Measurements from ENCODE around the gene HSF5.

HSF5 gene

GRCh38 chr17:58487589-58488427 lies at the start of gene HSF5:
Gene HSF5, minus strand, starts transcription at chr17:58488408. Its CDS starts 134 bp downstream, at chr17:58488274.
- peak; percentile 78 for DNase-seq

GRCh38 chr17:58537266-58537665 lies 49.1 kb upstream of the HSF5 start:
- no peak for DNase-seq

- DNase-seq: no peak
These were observed 48.3 kb upstream of the HSF5 start for GRCh38 chr17:58536542-58536941.

- no peak for DNase-seq
These were observed 47.2 kb upstream of the HSF5 start for GRCh38 chr17:58535431-58535830.

GRCh38 chr17:58534901-58535421 lies 46.8 kb upstream of the HSF5 start:
- no peak for DNase-seq

- no peak for DNase-seq
These were observed 46.1 kb upstream of the HSF5 start for GRCh38 chr17:58534331-58534730.

- no peak for DNase-seq
These were observed 45.5 kb upstream of the HSF5 start for GRCh38 chr17:58533616-58534188.

- DNase-seq: no peak
These were observed 44.3 kb upstream of the HSF5 start for GRCh38 chr17:58532555-58532951.

- DNase-seq: peak; percentile 73
These were observed 43.7 kb upstream of the HSF5 start for GRCh38 chr17:58531661-58532554.

GRCh38 chr17:58531122-58531521 lies 42.9 kb upstream of the HSF5 start:
- no peak for DNase-seq

GRCh38 chr17:58530655-58531054 lies 42.4 kb upstream of the HSF5 start:
- no peak for DNase-seq

GRCh38 chr17:58529275-58529674 lies 41.1 kb upstream of the HSF5 start:
- no peak for DNase-seq

- DNase-seq: no peak
These were observed 40.2 kb upstream of the HSF5 start for GRCh38 chr17:58528443-58528842.

- DNase-seq: no peak
These were observed 39.7 kb upstream of the HSF5 start for GRCh38 chr17:58527949-58528348.

- DNase-seq: no peak
These were observed 39.1 kb upstream of the HSF5 start for GRCh38 chr17:58527306-58527705.

GRCh38 chr17:58525239-58525638 lies 37.0 kb upstream of the HSF5 start:
- DNase-seq: no peak

- no peak for DNase-seq
These were observed 33.5 kb upstream of the HSF5 start for GRCh38 chr17:58521680-58522079.

- DNase-seq: no peak
These were observed 32.7 kb upstream of the HSF5 start for GRCh38 chr17:58520843-58521430.

GRCh38 chr17:58517928-58518609 lies 29.9 kb upstream of the HSF5 start:
- peak; percentile 99 for DNase-seq

GRCh38 chr17:58517378-58517927 lies 29.2 kb upstream of the HSF5 start:
- no peak for DNase-seq

- no peak for DNase-seq
These were observed 28.6 kb upstream of the HSF5 start for GRCh38 chr17:58516644-58517377.
